CD4-positive, alpha-beta memory T cell (primary cell): Measurements from ENCODE around the gene CORO1A. TPM values are rescaled to one million over a fixed set of nuclear protein-coding genes. Genes with fewer than 3 reads are reported as not detected.
"Not testable (repeated sequence)": the region's sequence is repeated elsewhere in the genome, so short reads cannot be mapped to it uniquely, and the experiment has no call there.

Experiments
- CTCF ChIA-PET: fragments of 350-600 bp; sonication (Branson Sonifier 250); formaldehyde crosslinking; loops from one replicate; lab custom pipeline; 2021; ENCODE audit warnings: inconsistent platforms; ENCODE audit not compliant: partially characterized antibody; lab: Charles Lee
- POLR2A ChIA-PET: fragments of 350-600 bp; sonication (Branson Sonifier 250); formaldehyde crosslinking; loops from one replicate; lab custom pipeline; 2021; ENCODE audit not compliant: partially characterized antibody; lab: Charles Lee
- DNase-seq, 5 donors: peaks; one replicate each; pipeline versions ENCODE4 v3.0.0 to v3.0.0-alpha.2; 2020 to 2022; ENCODE audit warnings: mixed read lengths in 1 of 5
- H3K27ac ChIP-seq: one replicate; pipeline ENCODE4 v1.7.0; 2013; ENCODE audit warnings: low read depth, low read length
- H3K27me3 ChIP-seq: 2 replicates; pipeline ENCODE4 v1.7.0; 2013; ENCODE audit warnings: mild to moderate bottlenecking, low read length, moderate library complexity; ENCODE audit not compliant: insufficient read depth
- H3K36me3 ChIP-seq: 2 replicates; pipeline ENCODE4 v1.7.0; 2013; ENCODE audit warnings: mild to moderate bottlenecking, low read length, moderate library complexity; ENCODE audit not compliant: insufficient read depth
- H3K4me1 ChIP-seq: 2 replicates; pipeline ENCODE4 v1.7.0; 2013; ENCODE audit warnings: mild to moderate bottlenecking, low read length, moderate library complexity; ENCODE audit not compliant: insufficient read depth
- H3K4me3 ChIP-seq, 2 donors: one replicate each; pipeline ENCODE4 v1.7.0; 2013; ENCODE audit warnings: low read length in 2 of 2, mild to moderate bottlenecking in 1 of 2
- H3K9me3 ChIP-seq, 2 donors: one replicate each; pipeline ENCODE4 v1.7.0; 2013; ENCODE audit warnings: low read length in 2 of 2, control low read depth in 1 of 2; ENCODE audit not compliant: control insufficient read depth in 1 of 2
- H3K27ac Mint-ChIP-seq, 7 donors: one replicate each; pipeline ENCODE4 v1.8.0; 2020 to 2021; ENCODE audit warnings: mixed read lengths in 7 of 7, mild to moderate bottlenecking in 6 of 7, inconsistent platforms in 3 of 7, moderate library complexity in 3 of 7
- H3K27me3 Mint-ChIP-seq, 2 donors: one replicate each; pipeline ENCODE4 v1.8.0; 2020 to 2021; ENCODE audit warnings: mixed read lengths in 2 of 2
- H3K36me3 Mint-ChIP-seq, 2 donors: one replicate each; pipeline ENCODE4 v1.8.0; 2020 to 2021; ENCODE audit warnings: mixed read lengths in 2 of 2, inconsistent platforms in 1 of 2, mild to moderate bottlenecking in 1 of 2
- H3K4me1 Mint-ChIP-seq, 4 donors: one replicate each; pipeline ENCODE4 v1.8.0; 2020 to 2021; ENCODE audit warnings: mixed read lengths in 4 of 4, mild to moderate bottlenecking in 1 of 4
- H3K4me3 Mint-ChIP-seq, 8 donors: one replicate each; pipeline ENCODE4 v1.8.0; 2020 to 2021; ENCODE audit warnings: mixed read lengths in 8 of 8, mild to moderate bottlenecking in 7 of 8, moderate library complexity in 6 of 8, inconsistent platforms in 3 of 8
- H3K9me3 Mint-ChIP-seq, 8 donors: one replicate each; pipeline ENCODE4 v1.8.0; 2020 to 2021; ENCODE audit warnings: mixed read lengths in 8 of 8, mild to moderate bottlenecking in 5 of 8, inconsistent platforms in 3 of 8, moderate library complexity in 1 of 8
- intact Hi-C: fragments of 100-400 bp; cut with micrococcal nuclease; formaldehyde crosslinking; loops from one replicate; pipeline ENCODE4 v1.15.1; 2023
- polyA plus RNA-seq, 2 donors: library from polyadenylated mRNA; unstranded; fragments of 300-500 nt; fragmentation: Illumina TruSeq; gene quantifications; one replicate each; pipeline ENCODE4 v1.2.3, GENCODE V29; 2021
- total RNA-seq, 2 experiments: library from RNA; stranded (reverse); gene quantifications; one replicate each; pipeline ENCODE4 v1.2.3, GENCODE V29; 2021

CORO1A gene
- total and polyA plus RNA-seq, 4 experiments from 2014 or later = 745 to 1,230 (median 993) TPM

DNA sequence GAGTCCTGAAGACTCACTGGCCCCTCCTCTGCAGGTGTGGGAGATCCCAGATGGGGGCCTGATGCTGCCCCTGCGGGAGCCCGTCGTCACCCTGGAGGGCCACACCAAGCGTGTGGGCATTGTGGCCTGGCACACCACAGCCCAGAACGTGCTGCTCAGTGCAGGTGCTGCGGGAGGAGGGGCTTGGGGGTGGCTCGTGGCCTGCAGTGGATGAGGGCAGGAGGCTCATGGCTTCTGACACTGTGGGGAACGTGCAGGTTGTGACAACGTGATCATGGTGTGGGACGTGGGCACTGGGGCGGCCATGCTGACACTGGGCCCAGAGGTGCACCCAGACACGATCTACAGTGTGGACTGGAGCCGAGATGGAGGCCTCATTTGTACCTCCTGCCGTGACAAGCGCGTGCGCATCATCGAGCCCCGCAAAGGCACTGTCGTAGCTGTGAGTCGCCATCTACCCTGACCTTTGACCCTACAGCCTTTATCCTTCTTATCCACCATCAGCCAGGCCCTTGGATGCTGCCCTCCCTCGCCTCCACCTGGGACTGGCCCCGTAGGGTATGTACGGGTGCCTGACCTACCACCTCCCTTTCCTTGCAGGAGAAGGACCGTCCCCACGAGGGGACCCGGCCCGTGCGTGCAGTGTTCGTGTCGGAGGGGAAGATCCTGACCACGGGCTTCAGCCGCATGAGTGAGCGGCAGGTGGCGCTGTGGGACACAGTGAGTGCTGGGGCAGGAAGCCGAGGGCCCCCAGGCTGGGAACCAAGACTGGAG lies 3.6 kb downstream of the CORO1A start:
- no peaks in the 10 kb centered on the region for H3K27me3 ChIP-seq
- ChIA-PET POLR2A (interaction anchor here (0.9 to 7.6 kb wide), 17 partner anchors 9 to 371 kb away, joined by 3 to 292 read pairs (median 7); partner anchors contain the start of genes ALDOA, GDPD3, HIRIP3 and INO80E), CTCF (interaction anchor here (0.7 to 5.9 kb wide), 8 partner anchors 44 to 223 kb away, joined by 3 to 59 read pairs (median 4); partner anchors contain the start of genes TBC1D10B and TBX6)
- H3K4me3 Mint-ChIP-seq = peak overlapping the region; percentile 94 to 99 (median 98)
- intact Hi-C loops = no loop called here
- H3K36me3 ChIP-seq = peaks cover 31% of the 10 kb centered on the region
- H3K4me3 ChIP-seq = peak overlapping the region; percentile 91
- peak overlapping the region; percentile 94 to 99 (median 96) for H3K27ac Mint-ChIP-seq
- H3K9me3 Mint-ChIP-seq = no peaks in the 10 kb centered on the region
- H3K9me3 ChIP-seq = no peaks in the 10 kb centered on the region
- peak; percentile 77 to 88 (median 84) for DNase-seq
- H3K27me3 Mint-ChIP-seq = no peaks in the 10 kb centered on the region
- peaks cover 29 to 36% of the 10 kb centered on the region in 2 donors for H3K36me3 Mint-ChIP-seq
- peaks cover 14 to 49% (median 23%) of the 10 kb centered on the region in 4 donors for H3K4me1 Mint-ChIP-seq
- peak overlapping the region; percentile 77 for H3K27ac ChIP-seq
- peaks cover 38% of the 10 kb centered on the region for H3K4me1 ChIP-seq

DNA sequence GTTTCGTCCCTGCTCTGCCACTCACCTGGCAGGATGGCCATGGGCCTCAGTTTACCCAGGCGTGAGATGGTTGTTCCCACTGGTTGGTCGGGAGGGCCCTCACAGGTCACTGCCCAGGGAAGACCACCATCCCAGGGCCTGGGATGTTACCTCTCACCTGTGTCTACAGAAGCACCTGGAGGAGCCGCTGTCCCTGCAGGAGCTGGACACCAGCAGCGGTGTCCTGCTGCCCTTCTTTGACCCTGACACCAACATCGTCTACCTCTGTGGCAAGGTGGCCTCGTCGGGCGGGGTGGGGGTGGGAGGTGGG lies 4.1 kb downstream of the CORO1A start:
- Mint-ChIP-seq H3K9me3 (no peaks in the 10 kb centered on the region), H3K4me3 (peak overlapping the region; percentile 94 to 99 (median 98)), H3K27ac (peak overlapping the region; percentile 94 to 99 (median 96)), H3K27me3 (no peaks in the 10 kb centered on the region), H3K4me1 (peaks cover 10 to 43% (median 18%) of the 10 kb centered on the region in 4 donors), H3K36me3 (peaks cover 29 to 36% of the 10 kb centered on the region in 2 donors)
- intact Hi-C loops = no loop called here
- ChIA-PET CTCF (interaction anchor here (0.7 to 5.9 kb wide), 4 partner anchors 44 to 95 kb away, joined by 3 to 59 read pairs (median 4); partner anchors contain the start of gene TBX6), POLR2A (interaction anchor here (1.0 to 7.6 kb wide), 7 partner anchors 9 to 230 kb away, joined by 3 to 292 read pairs (median 15); partner anchors contain the start of genes ALDOA, GDPD3, TBX6 and YPEL3)
- DNase-seq = no peak
- peak overlapping the region; percentile 77 for H3K27ac ChIP-seq
- no peaks in the 10 kb centered on the region for H3K27me3 ChIP-seq
- H3K9me3 ChIP-seq = no peaks in the 10 kb centered on the region
- H3K36me3 ChIP-seq = peaks cover 31% of the 10 kb centered on the region
- H3K4me1 ChIP-seq = peaks cover 33% of the 10 kb centered on the region
- peak overlapping the region; percentile 34 to 91 for H3K4me3 ChIP-seq

DNA sequence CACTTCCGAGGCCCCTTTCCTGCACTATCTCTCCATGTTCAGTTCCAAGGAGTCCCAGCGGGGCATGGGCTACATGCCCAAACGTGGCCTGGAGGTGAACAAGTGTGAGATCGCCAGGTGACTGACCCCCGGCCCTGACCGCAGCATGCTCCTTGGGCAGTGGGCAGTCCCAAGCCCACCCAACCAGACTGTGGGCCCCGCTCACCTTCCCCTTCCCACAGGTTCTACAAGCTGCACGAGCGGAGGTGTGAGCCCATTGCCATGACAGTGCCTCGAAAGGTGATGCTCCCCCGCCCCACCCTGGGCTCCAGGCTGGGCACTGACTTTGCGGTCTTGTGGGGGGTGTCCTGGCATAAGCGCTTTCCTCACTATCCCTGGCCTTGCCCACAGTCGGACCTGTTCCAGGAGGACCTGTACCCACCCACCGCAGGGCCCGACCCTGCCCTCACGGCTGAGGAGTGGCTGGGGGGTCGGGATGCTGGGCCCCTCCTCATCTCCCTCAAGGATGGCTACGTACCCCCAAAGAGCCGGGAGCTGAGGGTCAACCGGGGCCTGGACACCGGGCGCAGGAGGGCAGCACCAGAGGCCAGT lies 4.7 kb downstream of the CORO1A start:
- Histone ChIP-seq H3K27ac (peak overlapping the region; percentile 77), H3K36me3 (peaks cover 31% of the 10 kb centered on the region), H3K27me3 (no peaks in the 10 kb centered on the region), H3K9me3 (no peaks in the 10 kb centered on the region), H3K4me3 (peak overlapping the region in 1 of 2 donors; percentile 91), H3K4me1 (peaks cover 29% of the 10 kb centered on the region)
- Mint-ChIP-seq H3K27ac (peak overlapping the region in 4 of 7 donors; percentile 13 to 96 (median 62)), H3K36me3 (peaks cover 29 to 36% of the 10 kb centered on the region in 2 donors), H3K9me3 (no peaks in the 10 kb centered on the region), H3K4me3 (peak overlapping the region in 6 of 8 donors; percentile 29 to 54 (median 44)), H3K4me1 (peaks cover 9 to 40% (median 17%) of the 10 kb centered on the region in 4 donors), H3K27me3 (no peaks in the 10 kb centered on the region)
- ChIA-PET CTCF (interaction anchor here (0.9 to 5.9 kb wide), 4 partner anchors 41 to 95 kb away, joined by 3 to 59 read pairs (median 4); partner anchors contain the start of gene TBX6), POLR2A (interaction anchor here (0.6 to 7.6 kb wide), 6 partner anchors 10 to 365 kb away, joined by 3 to 292 read pairs (median 62); partner anchors contain the start of genes ALDOA, GDPD3, TBX6 and YPEL3)
- intact Hi-C loops = no loop called here
- peak in 1 of 5 donors; percentile 39 for DNase-seq

DNA sequence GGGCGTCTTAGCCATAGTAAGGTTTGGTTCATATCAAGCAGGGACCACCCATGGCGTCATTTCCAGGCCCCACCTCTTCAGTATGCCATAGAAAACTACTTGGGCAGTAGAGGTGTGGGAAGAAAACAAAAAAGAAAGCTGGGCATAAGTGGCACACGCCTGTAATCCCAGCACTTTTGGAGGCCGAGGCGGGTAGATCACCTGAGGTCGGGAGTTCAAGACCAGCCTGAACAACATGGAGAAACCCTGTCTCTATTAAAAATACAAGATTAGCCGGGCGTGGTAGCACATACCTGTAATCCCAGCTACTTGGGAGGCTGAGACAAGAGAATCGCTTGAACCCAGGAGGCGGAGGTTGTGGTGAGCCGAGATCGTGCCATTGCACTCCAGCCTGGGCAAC lies 7.8 kb downstream of the CORO1A start:
- intact Hi-C loops, POLR2A ChIA-PET, H3K4me3 ChIP-seq, H3K9me3 ChIP-seq, CTCF ChIA-PET, H3K27ac ChIP-seq, H3K27me3 Mint-ChIP-seq, DNase-seq, H3K27me3 ChIP-seq, H3K27ac Mint-ChIP-seq, H3K9me3 Mint-ChIP-seq, H3K4me3 Mint-ChIP-seq: not testable (repeated sequence)
- Mint-ChIP-seq H3K4me1 (peaks cover 9 to 20% (median 15%) of the 10 kb centered on the region in 4 donors), H3K36me3 (peaks cover 10 to 16% of the 10 kb centered on the region in 2 donors)
- peaks cover 20% of the 10 kb centered on the region for H3K36me3 ChIP-seq
- peaks cover 22% of the 10 kb centered on the region for H3K4me1 ChIP-seq

GRCh38 chr16:30193098-30193497 lies 9.7 kb downstream of the CORO1A start:
- H3K27me3 ChIP-seq, H3K9me3 Mint-ChIP-seq, H3K4me3 Mint-ChIP-seq, intact Hi-C loops, H3K27me3 Mint-ChIP-seq, CTCF ChIA-PET, H3K4me1 Mint-ChIP-seq, DNase-seq, H3K4me1 ChIP-seq, H3K36me3 ChIP-seq, H3K4me3 ChIP-seq, H3K27ac ChIP-seq, H3K9me3 ChIP-seq, H3K27ac Mint-ChIP-seq, H3K36me3 Mint-ChIP-seq, POLR2A ChIA-PET: not testable (repeated sequence)

- H3K36me3 ChIP-seq, H3K4me3 ChIP-seq, H3K4me1 ChIP-seq, POLR2A ChIA-PET, H3K9me3 Mint-ChIP-seq, H3K27ac Mint-ChIP-seq, H3K27me3 ChIP-seq, H3K27me3 Mint-ChIP-seq, H3K4me3 Mint-ChIP-seq, H3K36me3 Mint-ChIP-seq, H3K4me1 Mint-ChIP-seq, CTCF ChIA-PET, H3K9me3 ChIP-seq, H3K27ac ChIP-seq, intact Hi-C loops, DNase-seq: not testable (repeated sequence)
These were observed 10.2 kb downstream of the CORO1A start, which contains the start of the genes BOLA2B and SLX1A for GRCh38 chr16:30193615-30194014. Gene BOLA2B (minus strand): TSS chr16:30193666. CDS start chr16:30193595, 71 bp downstream. Gene SLX1A (plus strand): TSS chr16:30193875. CDS start chr16:30194085, 210 bp downstream.
